Measurements from ENCODE around the gene TSHB.

TSHB gene

DNA sequence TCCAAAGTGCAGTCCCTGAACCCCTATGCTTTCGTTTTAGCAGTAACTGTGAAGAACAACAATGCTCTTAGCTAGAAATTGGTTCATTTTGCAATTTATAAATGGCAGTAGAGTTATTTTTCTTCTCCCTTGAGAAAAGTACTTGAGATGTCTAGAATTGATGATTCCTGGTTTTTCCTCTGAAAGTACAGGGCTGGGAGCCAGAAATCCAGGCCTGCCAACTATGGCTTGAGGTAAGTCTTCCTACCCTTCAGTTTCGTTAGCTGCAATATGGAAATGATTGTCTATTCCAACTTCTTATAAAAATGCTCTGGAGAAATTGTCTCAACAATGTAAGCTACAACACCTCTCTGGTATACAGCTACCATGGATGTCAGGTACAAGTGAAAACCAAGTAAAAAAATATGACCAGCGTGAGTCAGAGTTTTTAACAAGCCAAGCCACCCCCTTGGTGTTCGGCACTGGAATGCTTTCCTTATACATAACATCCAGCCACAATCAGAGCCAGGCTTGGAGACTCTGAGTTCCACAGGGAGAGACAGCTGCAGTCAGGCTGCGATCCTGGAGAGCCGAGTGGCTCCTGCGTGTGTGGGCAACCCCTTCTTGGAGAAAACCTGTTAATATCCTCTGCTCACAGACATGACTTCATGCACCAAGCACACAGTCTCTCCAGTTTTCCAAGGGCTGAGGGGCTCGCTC, 37.7 kb downstream of the TSHB start:
- no peaks in the 10 kb centered on the region for H3K4me1 ChIP-seq (ENCODE audit: insufficient read depth, insufficient read length)
- TF ChIP-seq ZNF274 (IDR thresholded peaks at IDR 0.05; ENCODE audit: low read depth, low read length) = no peak
- TF ChIP-seq SUZ12 (IDR thresholded peaks at IDR 0.05; ENCODE audit: extremely low read depth, insufficient read depth, insufficient read length) = no peak
- TF ChIP-seq YY1 (IDR thresholded peaks at IDR 0.05; ENCODE audit: insufficient read depth, insufficient read length) = no peak

DNA sequence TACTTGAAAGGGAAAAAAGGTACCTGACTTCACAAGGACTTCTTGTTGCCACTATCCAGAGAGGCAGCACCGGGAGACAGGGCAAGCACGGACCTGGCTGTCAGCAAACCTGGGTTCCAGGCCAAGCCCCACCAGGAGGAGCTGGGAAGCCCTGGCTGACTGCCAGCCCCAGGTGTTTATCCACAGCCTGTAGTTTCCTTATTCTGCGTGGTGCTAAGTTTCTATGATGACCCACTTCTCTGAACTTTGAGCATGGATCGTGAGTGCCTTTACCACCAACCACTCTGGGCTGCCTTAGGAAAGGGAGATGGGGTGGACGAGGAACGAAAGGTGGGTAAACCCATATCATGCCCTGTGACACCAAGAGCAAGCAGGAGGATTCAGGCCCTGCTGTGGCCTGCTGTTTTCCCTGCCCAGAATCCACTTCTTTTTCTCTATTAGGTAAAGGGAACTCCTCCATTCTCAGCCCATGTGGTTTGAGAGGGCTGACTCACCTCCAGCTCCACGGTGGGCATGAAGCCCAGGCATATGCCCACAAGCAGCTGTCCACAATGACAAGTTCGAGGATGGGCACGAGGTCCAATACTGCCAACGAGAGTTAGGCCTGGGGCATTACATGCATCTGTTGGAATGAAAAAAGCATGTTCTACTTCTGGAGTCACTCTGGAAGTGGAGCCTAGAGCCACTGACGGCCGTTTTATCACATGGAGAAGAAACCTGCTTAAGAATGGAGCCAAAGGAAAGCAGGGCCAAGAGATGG, 39.4 kb downstream of the TSHB start:
- Histone ChIP-seq H3K9ac (ENCODE audit: insufficient read length, low read depth) (no peak overlapping the region), H3K4me3 (ENCODE audit: insufficient read length, low read depth) (no peak overlapping the region), H3K27me3 (ENCODE audit: insufficient read depth, insufficient read length) (no peaks in the 10 kb centered on the region), H3K36me3 (ENCODE audit: insufficient read depth, insufficient read length, low read length) (peaks cover 5% of the 10 kb centered on the region), H3K9me3 (ENCODE audit: insufficient read depth, low read length) (no peaks in the 10 kb centered on the region), H3K4me1 (ENCODE audit: insufficient read depth, insufficient read length) (no peaks in the 10 kb centered on the region)
- DNase-seq (ENCODE audit: low read depth, low spot score) = no peak
- no peak for TF ChIP-seq ZNF274 (IDR thresholded peaks at IDR 0.05; ENCODE audit: low read depth, low read length)
- no peak for TF ChIP-seq YY1 (IDR thresholded peaks at IDR 0.05; ENCODE audit: insufficient read depth, insufficient read length)
- no peak for TF ChIP-seq SUZ12 (IDR thresholded peaks at IDR 0.05; ENCODE audit: extremely low read depth, insufficient read depth, insufficient read length)

More for the DNA sequence above, 37.7 kb downstream of the TSHB start:
- no peak overlapping the region for H3K4me3 ChIP-seq (ENCODE audit: insufficient read length, low read depth)
- DNase-seq (ENCODE audit: low read depth, low spot score) = no peak
- H3K9me3 ChIP-seq (ENCODE audit: insufficient read depth, low read length) = no peaks in the 10 kb centered on the region
- no peak overlapping the region for H3K9ac ChIP-seq (ENCODE audit: insufficient read length, low read depth)
- no peaks in the 10 kb centered on the region for H3K27me3 ChIP-seq (ENCODE audit: insufficient read depth, insufficient read length)
- peaks cover 5% of the 10 kb centered on the region for H3K36me3 ChIP-seq (ENCODE audit: insufficient read depth, insufficient read length, low read length)

DNA sequence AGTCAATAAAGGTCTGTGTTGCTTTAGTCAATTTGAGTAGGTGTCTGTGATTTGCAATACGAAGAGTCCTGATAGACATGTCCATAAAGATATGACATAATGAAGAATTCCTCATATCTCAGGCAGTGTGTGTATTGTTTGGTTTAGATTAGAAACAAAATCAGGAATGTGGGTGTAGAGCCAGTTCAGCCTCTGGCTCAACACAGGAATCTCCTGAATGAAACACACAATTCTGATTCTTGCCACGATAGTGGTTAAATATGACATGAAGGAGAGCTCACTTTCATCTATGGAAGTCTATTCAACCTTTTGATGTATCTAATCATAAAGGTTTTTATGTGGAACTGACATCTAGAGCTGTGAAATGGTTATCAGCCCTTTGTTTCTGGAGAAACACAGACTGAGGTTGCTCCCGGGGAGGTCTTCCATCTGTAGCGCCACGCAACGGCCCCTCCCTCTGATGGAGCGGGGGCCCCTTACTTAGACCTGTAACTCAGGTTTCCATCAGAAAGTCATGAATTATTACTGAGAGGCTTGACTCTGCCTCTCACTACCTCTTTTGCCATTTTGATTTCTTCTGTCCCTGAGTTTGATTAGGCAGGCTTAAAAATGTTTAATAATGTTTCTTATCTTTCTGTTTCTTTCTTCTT, 40.2 kb downstream of the TSHB start:
- H3K27me3 ChIP-seq (ENCODE audit: insufficient read depth, insufficient read length) = no peaks in the 10 kb centered on the region

DNA sequence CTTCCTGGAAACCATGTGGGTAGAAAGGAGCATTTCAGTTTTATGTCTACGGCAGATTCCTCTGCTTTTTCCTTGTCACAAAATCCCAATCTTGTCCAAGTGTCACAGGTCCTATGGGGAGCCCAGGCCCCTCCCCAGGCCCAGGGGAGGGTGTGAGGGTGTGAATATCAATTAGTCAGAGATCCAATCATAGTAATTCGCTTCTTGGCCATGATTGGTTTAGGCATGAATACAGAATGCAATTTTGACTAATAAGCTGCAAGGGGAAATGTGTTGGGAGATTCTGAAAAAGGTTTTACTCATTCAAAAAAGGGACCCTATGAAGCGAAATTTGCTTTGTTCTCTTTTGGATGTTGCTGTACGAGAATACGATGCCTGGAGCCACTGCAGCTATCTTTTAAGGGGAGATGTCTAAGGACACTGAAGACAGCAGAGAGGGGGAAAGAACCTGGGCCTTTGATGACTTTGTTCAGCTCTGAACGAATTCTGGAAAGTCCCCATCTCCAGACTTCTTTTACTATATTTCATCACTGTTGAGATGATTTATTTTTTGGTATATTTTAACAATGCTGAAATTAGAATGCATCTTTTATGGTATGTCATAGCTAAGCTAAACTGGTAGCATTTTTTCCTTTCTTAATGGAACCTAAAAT, 41.5 kb downstream of the TSHB start:
- Histone ChIP-seq H3K9me3 (ENCODE audit: insufficient read depth, low read length) (no peaks in the 10 kb centered on the region), H3K4me1 (ENCODE audit: insufficient read depth, insufficient read length) (no peaks in the 10 kb centered on the region), H3K4me3 (ENCODE audit: insufficient read length, low read depth) (no peak overlapping the region), H3K27me3 (ENCODE audit: insufficient read depth, insufficient read length) (no peaks in the 10 kb centered on the region), H3K36me3 (ENCODE audit: insufficient read depth, insufficient read length, low read length) (peaks cover 5% of the 10 kb centered on the region), H3K9ac (ENCODE audit: insufficient read length, low read depth) (no peak overlapping the region)
- no peak for DNase-seq (ENCODE audit: low read depth, low spot score)
- TF ChIP-seq SUZ12 (IDR thresholded peaks at IDR 0.05; ENCODE audit: extremely low read depth, insufficient read depth, insufficient read length) (no peak), ZNF274 (IDR thresholded peaks at IDR 0.05; ENCODE audit: low read depth, low read length) (no peak), YY1 (IDR thresholded peaks at IDR 0.05; ENCODE audit: insufficient read depth, insufficient read length) (no peak)

More for the DNA sequence above, 40.2 kb downstream of the TSHB start:
- H3K4me1 ChIP-seq (ENCODE audit: insufficient read depth, insufficient read length) = no peaks in the 10 kb centered on the region
- no peak for TF ChIP-seq ZNF274 (IDR thresholded peaks at IDR 0.05; ENCODE audit: low read depth, low read length)
- no peak for DNase-seq (ENCODE audit: low read depth, low spot score)
- no peak overlapping the region for H3K4me3 ChIP-seq (ENCODE audit: insufficient read length, low read depth)
- no peaks in the 10 kb centered on the region for H3K9me3 ChIP-seq (ENCODE audit: insufficient read depth, low read length)
- no peak overlapping the region for H3K9ac ChIP-seq (ENCODE audit: insufficient read length, low read depth)
- H3K36me3 ChIP-seq (ENCODE audit: insufficient read depth, insufficient read length, low read length) = peaks cover 5% of the 10 kb centered on the region

DNA sequence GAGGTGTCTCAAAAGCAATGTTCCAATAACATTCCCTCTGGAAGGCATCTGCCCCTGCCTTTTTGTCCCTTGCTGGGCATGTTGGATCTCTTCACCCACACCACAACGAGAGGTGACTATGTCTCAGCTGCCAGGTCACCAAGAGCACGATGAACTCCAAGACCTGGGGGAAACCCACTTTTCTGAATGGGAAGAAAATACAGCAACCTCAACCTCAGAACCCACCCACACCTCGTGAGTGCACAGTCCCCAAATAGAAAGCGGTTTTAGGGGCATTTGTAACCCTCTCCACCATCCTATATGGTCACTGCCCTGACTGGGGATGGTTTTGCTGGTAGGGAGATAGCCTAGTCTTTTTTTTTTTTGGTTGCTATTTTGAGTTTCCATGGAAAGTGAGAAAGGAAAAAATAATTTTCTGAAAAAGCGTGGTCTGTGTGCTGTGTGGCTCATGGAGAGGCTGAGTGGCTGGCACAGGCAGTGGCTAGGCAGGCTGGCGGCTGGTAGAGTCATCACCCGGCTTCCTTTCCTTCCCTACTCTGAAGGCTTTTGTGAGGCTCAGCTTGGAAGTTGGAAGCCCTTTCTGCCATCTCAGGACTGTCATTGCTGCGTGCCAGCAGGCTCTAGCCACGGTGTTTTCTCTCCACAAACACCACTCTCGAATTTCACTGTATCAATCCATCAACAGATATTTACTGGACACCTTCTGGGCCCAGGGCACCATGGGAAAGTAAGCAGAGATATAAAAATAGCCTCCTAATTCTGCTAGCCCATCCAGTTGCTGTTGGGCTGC, 43.9 kb downstream of the TSHB start:
- no peak overlapping the region for H3K9ac ChIP-seq (ENCODE audit: insufficient read length, low read depth)
- TF ChIP-seq YY1 (IDR thresholded peaks at IDR 0.05; ENCODE audit: insufficient read depth, insufficient read length) (no peak), SUZ12 (IDR thresholded peaks at IDR 0.05; ENCODE audit: extremely low read depth, insufficient read depth, insufficient read length) (no peak), ZNF274 (IDR thresholded peaks at IDR 0.05; ENCODE audit: low read depth, low read length) (no peak)

DNA sequence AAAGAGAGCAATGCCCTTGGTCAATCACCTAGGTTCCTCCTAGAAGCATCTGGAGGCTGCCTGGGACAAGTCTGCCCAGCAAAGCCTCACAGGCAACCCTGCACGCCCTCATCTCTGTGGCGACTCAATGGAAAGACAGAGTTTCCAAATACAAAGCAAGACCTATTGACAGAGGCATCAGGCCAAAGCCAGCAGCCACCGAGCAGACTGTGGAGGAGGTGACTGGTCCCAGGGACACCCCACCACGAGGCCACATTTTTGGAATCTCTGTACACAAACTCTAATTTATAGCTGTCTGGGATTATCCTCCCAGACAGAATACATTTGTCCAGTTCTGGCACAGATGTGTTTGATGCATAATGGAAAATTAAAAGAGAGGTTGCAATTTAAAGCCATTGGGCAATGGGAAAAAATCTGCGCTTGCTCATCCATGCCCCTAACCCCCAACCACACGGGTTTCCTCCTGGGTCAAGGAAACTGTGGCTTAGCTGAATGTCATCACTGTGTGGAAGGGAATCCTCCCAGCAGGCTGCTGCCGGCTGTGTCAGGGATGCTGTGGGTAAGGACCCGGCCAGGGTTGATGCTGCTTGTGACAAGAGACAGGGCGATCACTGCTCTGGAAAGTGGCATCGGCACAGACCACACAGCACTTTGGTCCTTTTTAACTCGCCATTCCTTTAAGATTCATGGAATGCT, 45.4 kb downstream of the TSHB start:
- no peaks in the 10 kb centered on the region for H3K9me3 ChIP-seq (ENCODE audit: insufficient read depth, low read length)
- TF ChIP-seq ZNF274 (IDR thresholded peaks at IDR 0.05; ENCODE audit: low read depth, low read length) = no peak
- no peak for TF ChIP-seq YY1 (IDR thresholded peaks at IDR 0.05; ENCODE audit: insufficient read depth, insufficient read length)
- TF ChIP-seq SUZ12 (IDR thresholded peaks at IDR 0.05; ENCODE audit: extremely low read depth, insufficient read depth, insufficient read length) = no peak
- H3K4me1 ChIP-seq (ENCODE audit: insufficient read depth, insufficient read length) = no peaks in the 10 kb centered on the region
- H3K9ac ChIP-seq (ENCODE audit: insufficient read length, low read depth) = no peak overlapping the region
- H3K27me3 ChIP-seq (ENCODE audit: insufficient read depth, insufficient read length) = no peaks in the 10 kb centered on the region
- H3K36me3 ChIP-seq (ENCODE audit: insufficient read depth, insufficient read length, low read length) = no peaks in the 10 kb centered on the region
- H3K4me3 ChIP-seq (ENCODE audit: insufficient read length, low read depth) = no peak overlapping the region
- DNase-seq (ENCODE audit: low read depth, low spot score) = no peak

More for the DNA sequence above, 43.9 kb downstream of the TSHB start:
- H3K27me3 ChIP-seq (ENCODE audit: insufficient read depth, insufficient read length) = no peaks in the 10 kb centered on the region
- no peak overlapping the region for H3K4me3 ChIP-seq (ENCODE audit: insufficient read length, low read depth)
- H3K9me3 ChIP-seq (ENCODE audit: insufficient read depth, low read length) = no peaks in the 10 kb centered on the region
- H3K36me3 ChIP-seq (ENCODE audit: insufficient read depth, insufficient read length, low read length) = peaks cover 5% of the 10 kb centered on the region
- no peak for DNase-seq (ENCODE audit: low read depth, low spot score)
- H3K4me1 ChIP-seq (ENCODE audit: insufficient read depth, insufficient read length) = no peaks in the 10 kb centered on the region

All from NT2/D1 (cell line).